Naive thymus-derived CD8-positive, alpha-beta T cell (primary cell): ENCODE measurements around the gene CD3E. TPM values are rescaled to one million over a fixed set of nuclear protein-coding genes. Genes with fewer than 3 reads are reported as not detected.

Experiments
- ATAC-seq, 2 donors: fragments of 150-1000 bp; cut with Tn5 transposase in 1 of 2; sonication (Bioruptor Pico), chemical (Tn5 transposase) in 1 of 2; 1 replicate in 1 of 2; 2 replicates in 1 of 2; pipeline ENCODE4 v1.10.0; 2021; ENCODE audit warnings: mild to moderate bottlenecking in 2 of 2, moderate library complexity in 2 of 2
- POLR2A ChIA-PET: fragments of 350-600 bp; sonication (Branson Sonifier 250); formaldehyde crosslinking; loops from one replicate; lab custom pipeline; 2021; ENCODE audit warnings: antibody characterized with exemption; lab: Charles Lee
- DNase-seq, 10 donors: peaks; one replicate each; pipeline versions ENCODE4 v3.0.0 to v3.0.0-alpha.2; 2020 to 2022
- H3K27ac Mint-ChIP-seq, 10 donors: one replicate each; pipeline ENCODE4 v1.8.0; 2020 to 2022; ENCODE audit warnings: mild to moderate bottlenecking in 10 of 10, mixed read lengths in 10 of 10, moderate library complexity in 4 of 10, inconsistent platforms in 1 of 10
- H3K27me3 Mint-ChIP-seq, 5 donors: one replicate each; pipeline ENCODE4 v1.8.0; 2021 to 2022; ENCODE audit warnings: mixed read lengths in 5 of 5
- H3K36me3 Mint-ChIP-seq, 3 donors: one replicate each; pipeline ENCODE4 v1.8.0; 2020 to 2022; ENCODE audit warnings: mixed read lengths in 3 of 3, mild to moderate bottlenecking in 2 of 3, inconsistent platforms in 1 of 3
- H3K4me1 Mint-ChIP-seq, 4 donors: one replicate each; pipeline ENCODE4 v1.8.0; 2021 to 2022; ENCODE audit warnings: mixed read lengths in 4 of 4
- H3K4me3 Mint-ChIP-seq, 10 donors: one replicate each; pipeline ENCODE4 v1.8.0; 2020 to 2022; ENCODE audit warnings: mild to moderate bottlenecking in 10 of 10, mixed read lengths in 10 of 10, moderate library complexity in 6 of 10, inconsistent platforms in 1 of 10
- H3K9me3 Mint-ChIP-seq, 9 donors: one replicate each; pipeline ENCODE4 v1.8.0; 2020 to 2022; ENCODE audit warnings: mixed read lengths in 9 of 9, mild to moderate bottlenecking in 3 of 9, inconsistent platforms in 1 of 9, moderate library complexity in 1 of 9
- polyA plus RNA-seq, 3 donors: library from polyadenylated mRNA; unstranded; fragments of 300-500 nt; fragmentation: Illumina TruSeq; gene quantifications; one replicate each; pipeline ENCODE4 v1.2.3, GENCODE V29; 2021
- total RNA-seq, 8 experiments: library from RNA in 2 of 8; stranded (reverse) in 2 of 8; gene quantifications; one replicate each; pipeline ENCODE4 v1.2.3 and lab custom pipeline; 2021 to 2026

Gene CD3E
- total and polyA plus RNA-seq, 5 experiments from 2014 or later: 564 to 1,213 (median 811) TPM

- no peak for ATAC-seq
- no peak overlapping the region for H3K4me3 Mint-ChIP-seq
- no peaks in the 10 kb centered on the region for H3K36me3 Mint-ChIP-seq
- peaks cover 0 to 8% (median 0%) of the 10 kb centered on the region in 5 donors for H3K27me3 Mint-ChIP-seq
- DNase-seq: no peak
- POLR2A ChIA-PET: no interaction called here
- H3K4me1 Mint-ChIP-seq: peaks cover 6 to 21% (median 16%) of the 10 kb centered on the region in 4 donors
- H3K9me3 Mint-ChIP-seq: no peaks in the 10 kb centered on the region
- H3K27ac Mint-ChIP-seq: peak overlapping the region in 2 of 10 donors; percentile 26 to 44
Measured at GRCh38 chr11:118274186-118274585, 30.3 kb upstream of the CD3E start.

- Mint-ChIP-seq H3K4me3 (no peak overlapping the region), H3K36me3 (no peaks in the 10 kb centered on the region), H3K4me1 (peaks cover 6 to 21% (median 17%) of the 10 kb centered on the region in 4 donors), H3K9me3 (no peaks in the 10 kb centered on the region), H3K27ac (peak overlapping the region in 3 of 10 donors; percentile 10 to 77 (median 26)), H3K27me3 (peaks cover 0 to 2% (median 0%) of the 10 kb centered on the region in 5 donors)
- DNase-seq (no peak), ATAC-seq (peak; percentile 41 to 71)
- POLR2A ChIA-PET: interaction anchor here (0.9 to 1.0 kb wide), 2 partner anchors 23 to 48 kb away, joined by 3 to 4 read pairs; no protein-coding TSS in a partner anchor
Measured at GRCh38 chr11:118275176-118275575, 29.4 kb upstream of the CD3E start.

- no peaks in the 10 kb centered on the region for H3K36me3 Mint-ChIP-seq
- no peak for DNase-seq
- ATAC-seq: no peak
- POLR2A ChIA-PET: no interaction called here
- H3K27me3 Mint-ChIP-seq: peaks cover 0 to 2% (median 0%) of the 10 kb centered on the region in 5 donors
- no peaks in the 10 kb centered on the region for H3K9me3 Mint-ChIP-seq
- H3K27ac Mint-ChIP-seq: peak overlapping the region in 3 of 10 donors; percentile 2 to 36 (median 16)
- peaks cover 6 to 27% (median 21%) of the 10 kb centered on the region in 4 donors for H3K4me1 Mint-ChIP-seq
- no peak overlapping the region for H3K4me3 Mint-ChIP-seq
Measured at GRCh38 chr11:118276422-118276821, 28.1 kb upstream of the CD3E start.

- peaks cover 6 to 31% (median 24%) of the 10 kb centered on the region in 4 donors for H3K4me1 Mint-ChIP-seq
- H3K36me3 Mint-ChIP-seq: no peaks in the 10 kb centered on the region
- H3K4me3 Mint-ChIP-seq: no peak overlapping the region
- no peaks in the 10 kb centered on the region for H3K9me3 Mint-ChIP-seq
- DNase-seq (no peak), ATAC-seq (peak in 1 of 2 donors; percentile 41)
- peaks cover 0 to 2% (median 0%) of the 10 kb centered on the region in 5 donors for H3K27me3 Mint-ChIP-seq
- POLR2A ChIA-PET: interaction anchor here (0.6 to 0.7 kb wide), 2 partner anchors 82 to 825 kb away, joined by 3 read pairs; partner anchors contain the start of gene UBE4A
- H3K27ac Mint-ChIP-seq: peak overlapping the region in 2 of 10 donors; percentile 51 to 53
Measured at GRCh38 chr11:118277312-118277711, 27.2 kb upstream of the CD3E start.

GRCh38 chr11:118281284-118281683, 23.2 kb upstream of the CD3E start:
- no peaks in the 10 kb centered on the region for H3K9me3 Mint-ChIP-seq
- no peaks in the 10 kb centered on the region for H3K27me3 Mint-ChIP-seq
- no peaks in the 10 kb centered on the region for H3K36me3 Mint-ChIP-seq
- peak; percentile 14 to 49 for ATAC-seq
- POLR2A ChIA-PET: interaction anchor here (0.7 kb wide), 1 partner anchor 156 kb away, joined by 4 read pairs; no protein-coding TSS in a partner anchor
- H3K27ac Mint-ChIP-seq: peak overlapping the region in 1 of 10 donors; percentile 53
- no peak overlapping the region for H3K4me3 Mint-ChIP-seq
- peaks cover 11 to 30% (median 25%) of the 10 kb centered on the region in 4 donors for H3K4me1 Mint-ChIP-seq
- DNase-seq: no peak

- no peaks in the 10 kb centered on the region for H3K36me3 Mint-ChIP-seq
- ATAC-seq (no peak), DNase-seq (no peak)
- no peak overlapping the region for H3K4me3 Mint-ChIP-seq
- H3K27me3 Mint-ChIP-seq: no peaks in the 10 kb centered on the region
- POLR2A ChIA-PET: interaction anchor here (1.7 kb wide), 1 partner anchor 84 kb away, joined by 9 read pairs; no protein-coding TSS in a partner anchor
- H3K9me3 Mint-ChIP-seq: no peaks in the 10 kb centered on the region
- peak overlapping the region in 4 of 10 donors; percentile 42 to 95 (median 71) for H3K27ac Mint-ChIP-seq
- H3K4me1 Mint-ChIP-seq: peaks cover 8 to 27% (median 19%) of the 10 kb centered on the region in 4 donors
Measured at GRCh38 chr11:118282606-118283005, 21.9 kb upstream of the CD3E start.

- no peaks in the 10 kb centered on the region for H3K9me3 Mint-ChIP-seq
- POLR2A ChIA-PET: interaction anchor here (0.6 to 1.7 kb wide), 3 partner anchors 43 to 84 kb away, joined by 3 to 9 read pairs (median 3); partner anchors contain the start of gene JAML
- H3K4me3 Mint-ChIP-seq: peak overlapping the region in 3 of 10 donors; percentile 28 to 62 (median 31)
- H3K36me3 Mint-ChIP-seq: no peaks in the 10 kb centered on the region
- H3K27me3 Mint-ChIP-seq: no peaks in the 10 kb centered on the region
- peaks cover 8 to 27% (median 19%) of the 10 kb centered on the region in 4 donors for H3K4me1 Mint-ChIP-seq
- ATAC-seq (no peak), DNase-seq (no peak)
- H3K27ac Mint-ChIP-seq: peak overlapping the region in 7 of 10 donors; percentile 53 to 95 (median 84)
Measured at GRCh38 chr11:118283037-118283636, 21.4 kb upstream of the CD3E start.

- H3K27me3 Mint-ChIP-seq: no peaks in the 10 kb centered on the region
- peak overlapping the region in 7 of 10 donors; percentile 1 to 62 (median 31) for H3K4me3 Mint-ChIP-seq
- no peak for DNase-seq
- ATAC-seq: peak; percentile 38 to 70
- peaks cover 8 to 27% (median 19%) of the 10 kb centered on the region in 4 donors for H3K4me1 Mint-ChIP-seq
- no peaks in the 10 kb centered on the region for H3K9me3 Mint-ChIP-seq
- POLR2A ChIA-PET: interaction anchor here (0.7 to 1.9 kb wide), 5 partner anchors 20 to 85 kb away, joined by 3 to 9 read pairs (median 3); partner anchors contain the start of gene JAML
- no peaks in the 10 kb centered on the region for H3K36me3 Mint-ChIP-seq
- H3K27ac Mint-ChIP-seq: peak overlapping the region in 8 of 10 donors; percentile 53 to 95 (median 82)
Measured at GRCh38 chr11:118283756-118284350, 20.7 kb upstream of the CD3E start.

- Mint-ChIP-seq H3K4me3 (no peak overlapping the region), H3K4me1 (peaks cover 14 to 38% (median 20%) of the 10 kb centered on the region in 4 donors), H3K27me3 (no peaks in the 10 kb centered on the region), H3K9me3 (no peaks in the 10 kb centered on the region), H3K36me3 (peaks cover 0 to 2% (median 0%) of the 10 kb centered on the region in 3 donors), H3K27ac (no peak overlapping the region)
- POLR2A ChIA-PET: interaction anchor here (0.5 to 0.7 kb wide), 3 partner anchors 24 to 1082 kb away, joined by 3 to 4 read pairs (median 3); no protein-coding TSS in a partner anchor
- ATAC-seq (no peak), DNase-seq (no peak)
Measured at GRCh38 chr11:118286545-118286944, 18.0 kb upstream of the CD3E start.

GRCh38 chr11:118287006-118287405, 17.5 kb upstream of the CD3E start:
- peaks cover 15 to 38% (median 20%) of the 10 kb centered on the region in 4 donors for H3K4me1 Mint-ChIP-seq
- POLR2A ChIA-PET: interaction anchor here (0.5 to 1.6 kb wide), 4 partner anchors 24 to 1082 kb away, joined by 3 to 4 read pairs (median 4); no protein-coding TSS in a partner anchor
- H3K9me3 Mint-ChIP-seq: no peaks in the 10 kb centered on the region
- peak overlapping the region in 1 of 10 donors; percentile 87 for H3K27ac Mint-ChIP-seq
- peaks cover 0 to 1% (median 0%) of the 10 kb centered on the region in 5 donors for H3K27me3 Mint-ChIP-seq
- DNase-seq (no peak), ATAC-seq (no peak)
- no peak overlapping the region for H3K4me3 Mint-ChIP-seq
- peaks cover 0 to 2% (median 0%) of the 10 kb centered on the region in 3 donors for H3K36me3 Mint-ChIP-seq

GRCh38 chr11:118289401-118289800, 15.1 kb upstream of the CD3E start:
- Mint-ChIP-seq H3K27ac (peak overlapping the region in 1 of 10 donors; percentile 25), H3K36me3 (peaks cover 0 to 2% (median 0%) of the 10 kb centered on the region in 3 donors), H3K4me3 (no peak overlapping the region), H3K4me1 (peaks cover 8 to 20% (median 14%) of the 10 kb centered on the region in 4 donors), H3K9me3 (no peaks in the 10 kb centered on the region), H3K27me3 (peaks cover 0 to 1% (median 0%) of the 10 kb centered on the region in 5 donors)
- no peak for ATAC-seq
- POLR2A ChIA-PET: interaction anchor here (0.7 to 1.6 kb wide), 4 partner anchors 50 to 279 kb away, joined by 3 to 10 read pairs (median 4); partner anchors contain the start of gene JAML
- no peak for DNase-seq

GRCh38 chr11:118290923-118291322, 13.6 kb upstream of the CD3E start:
- peaks cover 0 to 2% (median 0%) of the 10 kb centered on the region in 3 donors for H3K36me3 Mint-ChIP-seq
- H3K4me3 Mint-ChIP-seq: peak overlapping the region in 1 of 10 donors; percentile 8

More at GRCh38 chr11:118290923-118291322, 13.6 kb upstream of the CD3E start:
- POLR2A ChIA-PET: interaction anchor here (1.0 to 1.9 kb wide), 2 partner anchors 62 to 92 kb away, joined by 4 to 10 read pairs; no protein-coding TSS in a partner anchor
- DNase-seq (peak in 9 of 10 donors; percentile 12 to 69 (median 45)), ATAC-seq (peak; percentile 67 to 82)
- Mint-ChIP-seq H3K4me1 (peaks cover 11 to 26% (median 17%) of the 10 kb centered on the region in 4 donors), H3K27me3 (peaks cover 0 to 1% (median 0%) of the 10 kb centered on the region in 5 donors), H3K27ac (peak overlapping the region in 4 of 10 donors; percentile 12 to 78 (median 42)), H3K9me3 (no peaks in the 10 kb centered on the region)
